Activated T-cell treated with anti-CD3 and anti-CD28 coated beads, Interleukin-2, amount 50 U/mL, for 72 hours (primary cell): ENCODE results near the gene NEGR1. TPM values are rescaled to one million over a fixed set of nuclear protein-coding genes. Genes with fewer than 3 reads are reported as not detected.

Experiments
- ATAC-seq, 2 donors: fragments of 150-1000 bp; cut with Tn5 transposase; replicated peaks in 1 of 2; 2 replicates each; pipeline ENCODE4 v1.10.0; 2021; ENCODE audit warnings: moderate library complexity in 2 of 2, mild to moderate bottlenecking in 1 of 2
- DNase-seq, 2 donors: peaks; one replicate each; pipeline ENCODE4 v3.0.0; 2021 to 2022; ENCODE audit warnings: mixed read lengths in 1 of 2
- H3K27ac Mint-ChIP-seq: one replicate; pipeline ENCODE4 v1.8.0; 2022; ENCODE audit warnings: mild to moderate bottlenecking, moderate library complexity, mixed read lengths
- H3K27me3 Mint-ChIP-seq: one replicate; pipeline ENCODE4 v1.8.0; 2022; ENCODE audit warnings: low read depth, mixed read lengths
- H3K36me3 Mint-ChIP-seq, 2 donors: one replicate each; pipeline ENCODE4 v1.8.0; 2022; ENCODE audit warnings: mixed read lengths in 2 of 2, mild to moderate bottlenecking in 1 of 2; ENCODE audit not compliant: insufficient read depth in 2 of 2
- H3K4me1 Mint-ChIP-seq: one replicate; pipeline ENCODE4 v1.8.0; 2022; ENCODE audit warnings: low read depth, mixed read lengths
- H3K4me3 Mint-ChIP-seq, 2 donors: one replicate each; pipeline ENCODE4 v1.8.0; 2022; ENCODE audit warnings: mild to moderate bottlenecking in 2 of 2, mixed read lengths in 2 of 2, moderate library complexity in 2 of 2
- H3K9me3 Mint-ChIP-seq, 2 donors: one replicate each; pipeline ENCODE4 v1.8.0; 2022; ENCODE audit warnings: mixed read lengths in 2 of 2
- total RNA-seq, 2 donors: library from RNA; stranded (reverse); gene quantifications; one replicate each; pipeline ENCODE4 v1.2.3, GENCODE V29; 2022

The NEGR1 gene
- total RNA-seq, 2 donors from 2014 or later = 0.24 TPM; not detected in 1

GRCh38 chr1:71737768-71738167, 544.6 kb downstream of the NEGR1 start:
- H3K4me1 Mint-ChIP-seq = no peaks in the 10 kb centered on the region

GRCh38 chr1:71733121-71733520, 549.2 kb downstream of the NEGR1 start:
- Mint-ChIP-seq H3K9me3 (peaks cover 0 to 8% of the 10 kb centered on the region in 2 donors), H3K27ac (no peak overlapping the region), H3K4me1 (no peaks in the 10 kb centered on the region), H3K36me3 (no peaks in the 10 kb centered on the region), H3K27me3 (no peaks in the 10 kb centered on the region), H3K4me3 (no peak overlapping the region)
- ATAC-seq = no peak
- no peak for DNase-seq

More at GRCh38 chr1:71737768-71738167, 544.6 kb downstream of the NEGR1 start:
- Mint-ChIP-seq H3K9me3 (peaks cover 1 to 7% of the 10 kb centered on the region in 2 donors), H3K27ac (no peak overlapping the region), H3K27me3 (no peaks in the 10 kb centered on the region), H3K4me3 (no peak overlapping the region), H3K36me3 (no peaks in the 10 kb centered on the region)
- DNase-seq (no peak), ATAC-seq (no peak)

GRCh38 chr1:71721532-71721931, 560.8 kb downstream of the NEGR1 start:
- DNase-seq (no peak), ATAC-seq (no peak)
- H3K9me3 Mint-ChIP-seq = no peaks in the 10 kb centered on the region
- H3K27me3 Mint-ChIP-seq = no peaks in the 10 kb centered on the region
- H3K4me3 Mint-ChIP-seq = no peak overlapping the region
- no peak overlapping the region for H3K27ac Mint-ChIP-seq
- H3K36me3 Mint-ChIP-seq = no peaks in the 10 kb centered on the region
- H3K4me1 Mint-ChIP-seq = no peaks in the 10 kb centered on the region

- H3K36me3 Mint-ChIP-seq = peaks cover 0 to 2% of the 10 kb centered on the region in 2 donors
- peaks cover 1 to 3% of the 10 kb centered on the region in 2 donors for H3K9me3 Mint-ChIP-seq
- DNase-seq (no peak), ATAC-seq (no peak)
- no peaks in the 10 kb centered on the region for H3K27me3 Mint-ChIP-seq
- H3K4me1 Mint-ChIP-seq = no peaks in the 10 kb centered on the region
- no peak overlapping the region for H3K27ac Mint-ChIP-seq
- no peak overlapping the region for H3K4me3 Mint-ChIP-seq
Measured at GRCh38 chr1:71719330-71719729, 563.0 kb downstream of the NEGR1 start.

GRCh38 chr1:71717186-71717585, 565.2 kb downstream of the NEGR1 start:
- peaks cover 0 to 2% of the 10 kb centered on the region in 2 donors for H3K36me3 Mint-ChIP-seq
- DNase-seq (no peak), ATAC-seq (no peak)
- H3K27me3 Mint-ChIP-seq = no peaks in the 10 kb centered on the region
- H3K4me1 Mint-ChIP-seq = no peaks in the 10 kb centered on the region
- no peak overlapping the region for H3K4me3 Mint-ChIP-seq
- peaks cover 1 to 6% of the 10 kb centered on the region in 2 donors for H3K9me3 Mint-ChIP-seq
- no peak overlapping the region for H3K27ac Mint-ChIP-seq

GRCh38 chr1:71711456-71711855, 570.9 kb downstream of the NEGR1 start:
- DNase-seq = no peak
- Mint-ChIP-seq H3K4me3 (no peak overlapping the region), H3K36me3 (peaks cover 0 to 4% of the 10 kb centered on the region in 2 donors), H3K27ac (no peak overlapping the region), H3K9me3 (peaks cover 3 to 18% of the 10 kb centered on the region in 2 donors), H3K4me1 (no peaks in the 10 kb centered on the region), H3K27me3 (no peaks in the 10 kb centered on the region)
- no peak for ATAC-seq

GRCh38 chr1:71706029-71706671, 576.2 kb downstream of the NEGR1 start:
- Mint-ChIP-seq H3K36me3 (peaks cover 3 to 4% of the 10 kb centered on the region in 2 donors), H3K27ac (no peak overlapping the region), H3K4me3 (no peak overlapping the region), H3K9me3 (peaks cover 10 to 16% of the 10 kb centered on the region in 2 donors), H3K27me3 (no peaks in the 10 kb centered on the region), H3K4me1 (no peaks in the 10 kb centered on the region)
- DNase-seq = no peak
- no peak for ATAC-seq

DNA sequence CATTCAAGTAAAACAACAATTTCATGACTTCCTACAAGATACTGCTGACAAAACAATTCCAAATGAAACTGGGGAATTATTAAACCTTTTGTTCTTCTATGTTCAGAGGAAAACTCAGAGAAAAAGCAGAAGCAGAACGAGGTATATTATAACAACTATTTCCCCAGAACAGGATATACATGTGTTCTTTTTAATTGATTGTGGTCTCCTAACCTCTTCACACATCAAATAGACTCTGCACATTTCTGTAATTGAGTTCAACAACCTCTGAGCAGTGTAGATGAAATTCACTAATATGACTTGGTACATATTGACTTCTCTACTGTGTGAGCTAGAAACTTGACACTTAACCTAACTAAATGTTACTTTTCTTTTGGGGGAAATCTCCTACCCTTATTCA, 584.2 kb downstream of the NEGR1 start:
- no peak overlapping the region for H3K27ac Mint-ChIP-seq
- no peaks in the 10 kb centered on the region for H3K36me3 Mint-ChIP-seq
- DNase-seq = no peak
- no peaks in the 10 kb centered on the region for H3K27me3 Mint-ChIP-seq
- peaks cover 3% of the 10 kb centered on the region in 2 donors for H3K9me3 Mint-ChIP-seq
- no peak for ATAC-seq
- H3K4me3 Mint-ChIP-seq = no peak overlapping the region
- H3K4me1 Mint-ChIP-seq = no peaks in the 10 kb centered on the region

DNA sequence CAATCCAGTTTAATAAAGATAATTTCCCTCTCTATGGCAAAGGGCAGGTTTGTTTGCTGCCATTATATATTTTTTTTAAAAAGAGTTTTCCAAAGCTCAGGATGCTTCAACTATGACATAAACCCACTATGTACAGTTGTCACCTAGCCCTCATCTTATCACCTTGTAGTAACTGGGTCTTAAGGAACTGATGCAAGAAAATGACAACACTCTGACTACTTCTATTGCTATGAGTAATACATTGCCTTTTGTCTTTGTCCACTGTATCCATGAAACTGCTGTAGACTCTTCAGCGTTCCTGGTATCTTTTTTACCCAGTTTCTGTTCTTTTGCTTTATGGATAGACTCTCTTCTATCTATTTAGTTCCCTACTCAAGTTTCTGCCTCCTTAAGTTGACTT, 586.5 kb downstream of the NEGR1 start:
- no peaks in the 10 kb centered on the region for H3K27me3 Mint-ChIP-seq
- H3K4me1 Mint-ChIP-seq = no peaks in the 10 kb centered on the region
- no peaks in the 10 kb centered on the region for H3K36me3 Mint-ChIP-seq
- no peak overlapping the region for H3K4me3 Mint-ChIP-seq
- no peak overlapping the region for H3K27ac Mint-ChIP-seq
- H3K9me3 Mint-ChIP-seq = peaks cover 0 to 1% of the 10 kb centered on the region in 2 donors
- ATAC-seq (no peak), DNase-seq (no peak)

GRCh38 chr1:71695084-71695483, 587.3 kb downstream of the NEGR1 start:
- Mint-ChIP-seq H3K27me3 (no peaks in the 10 kb centered on the region), H3K4me1 (no peaks in the 10 kb centered on the region), H3K36me3 (no peaks in the 10 kb centered on the region), H3K4me3 (no peak overlapping the region), H3K9me3 (no peaks in the 10 kb centered on the region), H3K27ac (no peak overlapping the region)
- DNase-seq (no peak), ATAC-seq (no peak)

DNA sequence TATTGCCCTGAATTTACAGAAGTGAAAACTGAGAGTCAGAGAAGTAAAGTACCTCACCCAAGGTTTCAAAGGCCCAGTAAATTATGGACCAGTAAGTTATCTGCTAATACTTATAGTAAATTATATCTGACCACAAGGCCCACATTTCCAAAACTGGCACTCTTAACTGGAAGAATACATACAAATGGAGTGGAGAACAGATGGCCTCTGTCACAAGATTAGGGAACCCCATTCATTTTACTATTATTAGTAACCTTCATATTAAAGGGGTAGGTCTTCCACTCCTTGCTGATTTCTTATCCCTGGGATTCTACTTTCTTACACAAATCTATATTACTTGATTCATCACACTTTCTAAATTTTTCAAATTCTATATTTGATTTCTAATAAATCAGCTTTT, 588.8 kb downstream of the NEGR1 start:
- H3K9me3 Mint-ChIP-seq = no peaks in the 10 kb centered on the region
- DNase-seq = no peak
- H3K27ac Mint-ChIP-seq = no peak overlapping the region
- H3K27me3 Mint-ChIP-seq = no peaks in the 10 kb centered on the region
- H3K4me3 Mint-ChIP-seq = no peak overlapping the region
- no peak for ATAC-seq
- no peaks in the 10 kb centered on the region for H3K4me1 Mint-ChIP-seq
- H3K36me3 Mint-ChIP-seq = no peaks in the 10 kb centered on the region

- H3K4me3 Mint-ChIP-seq = no peak overlapping the region
- no peaks in the 10 kb centered on the region for H3K36me3 Mint-ChIP-seq
- no peak overlapping the region for H3K27ac Mint-ChIP-seq
- no peak for ATAC-seq
- no peaks in the 10 kb centered on the region for H3K4me1 Mint-ChIP-seq
- no peaks in the 10 kb centered on the region for H3K9me3 Mint-ChIP-seq
- DNase-seq = no peak
- no peaks in the 10 kb centered on the region for H3K27me3 Mint-ChIP-seq
Measured at GRCh38 chr1:71689635-71690034, 592.7 kb downstream of the NEGR1 start.

DNA sequence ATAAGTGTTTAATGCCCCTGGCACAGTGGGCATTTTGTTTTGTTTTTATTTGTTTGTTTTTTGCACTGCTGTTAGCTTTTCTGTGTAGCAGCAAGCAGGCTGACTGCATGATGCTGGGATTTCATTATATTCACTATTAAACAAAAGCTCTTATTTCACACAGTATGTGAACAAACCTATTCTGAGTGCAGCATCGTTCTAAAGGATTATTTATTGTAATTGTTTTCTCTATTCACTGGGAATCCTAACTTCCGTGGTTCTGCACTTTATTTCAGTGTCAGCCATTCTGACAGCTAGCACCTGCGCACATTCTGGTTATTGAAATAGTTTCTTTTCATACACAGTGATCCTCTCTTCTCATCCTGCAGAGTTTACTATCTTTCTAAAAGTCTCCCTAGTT, 595.0 kb downstream of the NEGR1 start:
- DNase-seq (no peak), ATAC-seq (no peak)
- no peak overlapping the region for H3K4me3 Mint-ChIP-seq
- H3K27ac Mint-ChIP-seq = no peak overlapping the region
- H3K9me3 Mint-ChIP-seq = no peaks in the 10 kb centered on the region
- no peaks in the 10 kb centered on the region for H3K36me3 Mint-ChIP-seq
- no peaks in the 10 kb centered on the region for H3K4me1 Mint-ChIP-seq
- no peaks in the 10 kb centered on the region for H3K27me3 Mint-ChIP-seq
